Skin epidermis (tissue), 12 donors: ENCODE measurements around the gene SPTLC3.

Experiments used
- H3K27ac ChIP-seq, 21 experiments: fragments of 200-600 bp; sonication (generic) in 11 of 21; one replicate each; pipeline ENCODE4 v1.5.0; 2020; ENCODE audit warnings: mild to moderate bottlenecking in 3 of 21, inconsistent platforms in 2 of 21, moderate library complexity in 2 of 21
- H3K4me3 ChIP-seq, 7 experiments: fragments of 200-600 bp; sonication (generic) in 2 of 7; one replicate each; pipeline ENCODE4 v1.5.0; 2020; ENCODE audit warnings: inconsistent platforms in 2 of 7, mild to moderate bottlenecking in 2 of 7, moderate library complexity in 1 of 7

Gene SPTLC3

GRCh38 chr20:13216533-13216932, 207.8 kb downstream of the SPTLC3 start:
- Histone ChIP-seq H3K4me3 (no peak overlapping the region), H3K27ac (no peak overlapping the region)
